ENCODE data around the gene RNASET2. TPM values are rescaled to one million over a fixed set of nuclear protein-coding genes. Genes with fewer than 3 reads are reported as not detected.
A peak's percentile ranks its signal among the peaks of the same experiment; 100 is the strongest.

The RNASET2 gene
- polyA plus RNA-seq (2011; rRNA removed) (25.2 and 28.0 TPM in 2 replicates), polyA minus RNA-seq (2011; rRNA and poly(A)+ RNA removed) (6.3 and 9.2 TPM in 2 replicates)

GRCh38 chr6:166956444-166957086, at the start of gene RNASET2:
Gene RNASET2 (minus strand): TSS chr6:166956550. CDS start chr6:166956182, 368 bp downstream.
- ChIA-PET POLR2A (interaction anchor here (0.6 to 1.8 kb wide), 4 partner anchors 34 to 671 kb away, joined by 3 to 8 read pairs (median 3); partner anchors contain the start of gene CEP43), CTCF (interaction anchor here (0.6 to 1.3 kb wide), 3 partner anchors 24 to 1324 kb away, joined by 3 to 7 read pairs (median 5); no protein-coding TSS in a partner anchor)
- H3K4me3 ChIP-seq (ENCODE audit: low read depth, low read length) = peak within 1 kb of the TSS; percentile 71
- DNase-seq (ENCODE audit: low read depth, low spot score) = peak; percentile 65
- TF ChIP-seq, protein P1, sequence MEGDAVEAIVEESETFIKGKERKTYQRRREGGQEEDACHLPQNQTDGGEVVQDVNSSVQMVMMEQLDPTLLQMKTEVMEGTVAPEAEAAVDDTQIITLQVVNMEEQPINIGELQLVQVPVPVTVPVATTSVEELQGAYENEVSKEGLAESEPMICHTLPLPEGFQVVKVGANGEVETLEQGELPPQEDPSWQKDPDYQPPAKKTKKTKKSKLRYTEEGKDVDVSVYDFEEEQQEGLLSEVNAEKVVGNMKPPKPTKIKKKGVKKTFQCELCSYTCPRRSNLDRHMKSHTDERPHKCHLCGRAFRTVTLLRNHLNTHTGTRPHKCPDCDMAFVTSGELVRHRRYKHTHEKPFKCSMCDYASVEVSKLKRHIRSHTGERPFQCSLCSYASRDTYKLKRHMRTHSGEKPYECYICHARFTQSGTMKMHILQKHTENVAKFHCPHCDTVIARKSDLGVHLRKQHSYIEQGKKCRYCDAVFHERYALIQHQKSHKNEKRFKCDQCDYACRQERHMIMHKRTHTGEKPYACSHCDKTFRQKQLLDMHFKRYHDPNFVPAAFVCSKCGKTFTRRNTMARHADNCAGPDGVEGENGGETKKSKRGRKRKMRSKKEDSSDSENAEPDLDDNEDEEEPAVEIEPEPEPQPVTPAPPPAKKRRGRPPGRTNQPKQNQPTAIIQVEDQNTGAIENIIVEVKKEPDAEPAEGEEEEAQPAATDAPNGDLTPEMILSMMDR (IDR thresholded peaks at IDR 0.05; ENCODE audit: low read depth, low read length) = no peak
- H3K27ac ChIP-seq (ENCODE audit: low read depth, low read length) = no peak within 1 kb of the TSS
- H3K27me3 ChIP-seq (ENCODE audit: control insufficient read depth, insufficient read depth, low read length) = no peaks in the 10 kb centered on the region
- H3K9me3 ChIP-seq (ENCODE audit: control insufficient read depth, insufficient read depth, low read length) = no peaks in the 10 kb centered on the region

DNA sequence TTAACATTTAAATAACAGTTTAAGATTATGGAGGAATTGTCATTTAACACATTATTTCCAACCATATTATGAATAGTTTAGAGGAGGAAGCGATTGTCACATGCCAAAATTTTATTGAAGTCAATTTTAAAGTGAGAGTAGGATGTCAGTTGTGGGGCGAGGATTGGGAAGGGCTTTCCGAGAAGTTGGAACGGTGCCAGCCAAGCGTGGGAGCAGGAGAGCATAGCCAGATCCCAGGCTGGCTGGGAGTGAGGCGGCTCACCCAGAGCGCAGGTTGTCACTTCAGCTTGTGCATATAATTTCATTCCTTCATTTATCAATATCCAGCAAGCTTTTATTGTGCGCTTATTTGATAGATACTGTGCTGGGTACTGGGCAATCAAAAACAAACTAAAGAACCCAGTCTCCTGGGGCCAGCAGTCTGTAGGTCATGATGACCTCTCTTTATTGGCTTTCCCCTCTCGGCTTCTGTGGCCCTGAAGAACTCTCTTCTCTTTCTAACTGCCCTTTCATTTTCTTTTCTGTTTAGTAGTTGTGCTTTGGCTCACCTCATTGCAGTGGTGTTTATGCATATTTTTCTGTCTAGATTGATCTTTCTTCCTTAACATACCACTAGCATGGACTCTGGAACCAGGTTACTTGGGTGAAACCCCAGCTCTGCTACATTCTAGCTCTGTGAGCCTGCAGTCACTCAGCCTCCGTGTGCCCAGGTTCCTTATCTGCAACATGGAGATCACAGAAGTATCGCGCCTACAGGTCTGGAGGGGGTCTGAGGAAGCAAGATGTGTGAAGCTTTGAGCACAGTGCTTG, 49.2 kb upstream of the RNASET2 start:
- Histone ChIP-seq H3K4me3 (ENCODE audit: low read depth, low read length) (no peak overlapping the region), H3K9me3 (ENCODE audit: control insufficient read depth, insufficient read depth, low read length) (no peaks in the 10 kb centered on the region), H3K27ac (ENCODE audit: low read depth, low read length) (no peak overlapping the region), H3K27me3 (ENCODE audit: control insufficient read depth, insufficient read depth, low read length) (no peaks in the 10 kb centered on the region)
- CTCF ChIA-PET = interaction anchor here (1.0 to 1.7 kb wide), 4 partner anchors 10 to 231 kb away, joined by 3 to 11 read pairs (median 4); no protein-coding TSS in a partner anchor
- POLR2A ChIA-PET = no interaction called here
- no peak for DNase-seq (ENCODE audit: low read depth, low spot score)
- TF ChIP-seq, protein P1 (IDR thresholded peaks at IDR 0.05; ENCODE audit: low read depth, low read length) = no peak

DNA sequence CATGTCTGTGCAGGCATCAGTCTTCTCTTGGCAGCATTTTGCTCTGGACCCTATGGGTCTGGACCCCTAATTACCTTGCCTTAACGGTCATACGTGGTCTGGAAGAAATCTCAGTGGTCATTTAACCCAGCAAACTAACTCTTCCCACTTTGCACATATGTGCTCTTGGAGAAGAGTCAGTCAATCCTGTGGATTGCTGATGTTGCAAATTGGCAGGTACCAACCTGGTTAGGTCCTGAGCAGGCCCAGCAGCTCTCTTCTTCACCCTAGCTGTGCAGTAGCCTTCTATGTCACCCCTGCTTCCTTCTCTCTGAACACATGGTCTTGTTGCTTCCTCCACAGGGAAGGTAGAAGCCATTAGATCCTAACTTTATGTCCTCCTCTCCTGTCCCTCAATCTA, 44.4 kb upstream of the RNASET2 start:
- ChIA-PET POLR2A (no interaction called here), CTCF (interaction anchor here (1.1 to 3.1 kb wide), 4 partner anchors 11 to 50 kb away, joined by 3 to 38 read pairs (median 5); no protein-coding TSS in a partner anchor)
- Histone ChIP-seq H3K27ac (ENCODE audit: low read depth, low read length) (no peak overlapping the region), H3K4me3 (ENCODE audit: low read depth, low read length) (peak overlapping the region; percentile 14; the same call in 1 of the 2 replicates), H3K27me3 (ENCODE audit: control insufficient read depth, insufficient read depth, low read length) (no peaks in the 10 kb centered on the region), H3K9me3 (ENCODE audit: control insufficient read depth, insufficient read depth, low read length) (no peaks in the 10 kb centered on the region; the same call in 1 of the 2 replicates)
- DNase-seq (ENCODE audit: low read depth, low spot score) = no peak
- TF ChIP-seq, protein P1 (IDR thresholded peaks at IDR 0.05; ENCODE audit: low read depth, low read length) = no peak

- CTCF ChIA-PET = interaction anchor here (0.7 to 3.1 kb wide), 4 partner anchors 11 to 49 kb away, joined by 3 to 38 read pairs (median 4); no protein-coding TSS in a partner anchor
Measured at GRCh38 chr6:166999884-167000253, 43.5 kb upstream of the RNASET2 start.

More at GRCh38 chr6:166999884-167000253, 43.5 kb upstream of the RNASET2 start:
- H3K27ac ChIP-seq (ENCODE audit: low read depth, low read length) = no peak overlapping the region
- TF ChIP-seq, protein P1 (IDR thresholded peaks at IDR 0.05; ENCODE audit: low read depth, low read length) = no peak
- H3K9me3 ChIP-seq (ENCODE audit: control insufficient read depth, insufficient read depth, low read length) = no peaks in the 10 kb centered on the region; the same call in 1 of the 2 replicates
- H3K4me3 ChIP-seq (ENCODE audit: low read depth, low read length) = peak overlapping the region; percentile 83
- POLR2A ChIA-PET = interaction anchor here (1.1 kb wide), 1 partner anchor 43 kb away, joined by 8 read pairs; the partner anchor contains the start of gene RNASET2
- DNase-seq (ENCODE audit: low read depth, low spot score) = no peak
- H3K27me3 ChIP-seq (ENCODE audit: control insufficient read depth, insufficient read depth, low read length) = no peaks in the 10 kb centered on the region
